ENCODE results near the gene KLC3. TPM values are rescaled to one million over a fixed set of nuclear protein-coding genes. Genes with fewer than 3 reads are reported as not detected.

The KLC3 gene
- total RNA-seq, 4 donors from 2014 or later = 159 to 217 (median 169) TPM

- no peak overlapping the region for H3K4me3 ChIP-seq (ENCODE audit: low read depth, poor library complexity, severe bottlenecking)
- intact Hi-C loops (cut with DNase I; ENCODE audit: low total_unique reads) = no loop called here
- no peak for DNase-seq (ENCODE audit: low spot score in 2 of 2)
- 81 to 87% methylated on average over 11 of the region's 11 CpGs for WGBS, 2 donors
- no peak for TF ChIP-seq CTCF (IDR thresholded peaks at IDR 0.05)
- no peak for TF ChIP-seq POLR2A (IDR thresholded peaks at IDR 0.05)
Observed at GRCh38 chr19:45354241-45354842, 13.8 kb downstream of the KLC3 start.

GRCh38 chr19:45355402-45355801 lies 14.9 kb downstream of the KLC3 start:
- no peak for DNase-seq (ENCODE audit: low spot score in 2 of 2)
- WGBS, 2 donors = 93 to 97% methylated on average over 9 of the region's 9 CpGs
- no peak overlapping the region for H3K4me3 ChIP-seq (ENCODE audit: low read depth, poor library complexity, severe bottlenecking)
- TF ChIP-seq CTCF (IDR thresholded peaks at IDR 0.05) (no peak), POLR2A (IDR thresholded peaks at IDR 0.05) (no peak)
- intact Hi-C loops (cut with DNase I; ENCODE audit: low total_unique reads) = no loop called here

GRCh38 chr19:45355910-45356309 lies 15.4 kb downstream of the KLC3 start:
- no peak for DNase-seq (ENCODE audit: low spot score in 2 of 2)
- H3K4me3 ChIP-seq (ENCODE audit: low read depth, poor library complexity, severe bottlenecking) = no peak overlapping the region
- intact Hi-C loops (cut with DNase I; ENCODE audit: low total_unique reads) = no loop called here
- 95 to 99% methylated on average over 9 of the region's 9 CpGs for WGBS, 2 donors
- TF ChIP-seq POLR2A (IDR thresholded peaks at IDR 0.05) (no peak), CTCF (IDR thresholded peaks at IDR 0.05) (no peak)

- intact Hi-C loops (cut with DNase I; ENCODE audit: low total_unique reads) = no loop called here
Observed at GRCh38 chr19:45356760-45357444, 16.4 kb downstream of the KLC3 start.

GRCh38 chr19:45357445-45357783 lies 16.9 kb downstream of the KLC3 start:
- no peak overlapping the region for H3K4me3 ChIP-seq (ENCODE audit: low read depth, poor library complexity, severe bottlenecking)
- intact Hi-C loops (cut with DNase I; ENCODE audit: low total_unique reads) = no loop called here
- TF ChIP-seq CTCF (IDR thresholded peaks at IDR 0.05) (no peak), POLR2A (IDR thresholded peaks at IDR 0.05) (no peak)
- WGBS, 2 donors = 88 to 90% methylated on average over 11 of the region's 11 CpGs
- no peak for DNase-seq (ENCODE audit: low spot score in 2 of 2)

More at GRCh38 chr19:45356760-45357444, 16.4 kb downstream of the KLC3 start:
- no peak for DNase-seq (ENCODE audit: low spot score in 2 of 2)
- TF ChIP-seq CTCF (IDR thresholded peaks at IDR 0.05) (no peak), POLR2A (IDR thresholded peaks at IDR 0.05) (no peak)
- H3K4me3 ChIP-seq (ENCODE audit: low read depth, poor library complexity, severe bottlenecking) = no peak overlapping the region
- 91% methylated on average over 20 of the region's 20 CpGs for whole genome bisulfite sequencing, 2 donors
